Measurements from ENCODE around the gene KRTAP2-4.
"Not testable (repeated sequence)": the region's sequence is repeated elsewhere in the genome, so short reads cannot be mapped to it uniquely, and the experiment has no call there.

The KRTAP2-4 gene

DNA sequence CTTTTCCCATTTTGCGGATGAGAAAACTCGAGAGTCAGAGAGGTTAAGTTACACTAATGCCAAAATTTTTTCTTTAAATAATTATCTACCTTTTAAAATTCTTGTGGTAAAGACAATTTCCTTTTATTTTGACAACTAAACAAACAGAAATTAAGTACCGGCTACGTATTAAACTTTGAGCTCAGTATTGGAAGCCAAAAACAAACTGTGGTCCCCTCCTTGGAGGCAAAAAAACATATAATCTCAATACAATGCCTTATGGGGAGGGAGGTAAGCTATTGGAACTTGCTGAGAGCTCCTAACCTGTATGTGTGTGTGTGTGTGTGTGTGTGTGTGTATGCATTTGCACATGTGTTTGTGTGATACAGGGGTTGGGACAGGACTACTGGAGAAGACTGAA is 2.2 kb downstream of the KRTAP2-4 start:
- no peak overlapping the region for H3K4me2 ChIP-seq (ENCODE audit: low read length)
- no peaks in the 10 kb centered on the region for H3F3A ChIP-seq (ENCODE audit: control insufficient read depth, insufficient read depth)
- H4K20me1 ChIP-seq (ENCODE audit: control insufficient read depth, insufficient read depth, low read depth, low read length) = no peaks in the 10 kb centered on the region
- no peak overlapping the region for H3K4me3 ChIP-seq (ENCODE audit: low read length)
- TF ChIP-seq, protein P1, sequence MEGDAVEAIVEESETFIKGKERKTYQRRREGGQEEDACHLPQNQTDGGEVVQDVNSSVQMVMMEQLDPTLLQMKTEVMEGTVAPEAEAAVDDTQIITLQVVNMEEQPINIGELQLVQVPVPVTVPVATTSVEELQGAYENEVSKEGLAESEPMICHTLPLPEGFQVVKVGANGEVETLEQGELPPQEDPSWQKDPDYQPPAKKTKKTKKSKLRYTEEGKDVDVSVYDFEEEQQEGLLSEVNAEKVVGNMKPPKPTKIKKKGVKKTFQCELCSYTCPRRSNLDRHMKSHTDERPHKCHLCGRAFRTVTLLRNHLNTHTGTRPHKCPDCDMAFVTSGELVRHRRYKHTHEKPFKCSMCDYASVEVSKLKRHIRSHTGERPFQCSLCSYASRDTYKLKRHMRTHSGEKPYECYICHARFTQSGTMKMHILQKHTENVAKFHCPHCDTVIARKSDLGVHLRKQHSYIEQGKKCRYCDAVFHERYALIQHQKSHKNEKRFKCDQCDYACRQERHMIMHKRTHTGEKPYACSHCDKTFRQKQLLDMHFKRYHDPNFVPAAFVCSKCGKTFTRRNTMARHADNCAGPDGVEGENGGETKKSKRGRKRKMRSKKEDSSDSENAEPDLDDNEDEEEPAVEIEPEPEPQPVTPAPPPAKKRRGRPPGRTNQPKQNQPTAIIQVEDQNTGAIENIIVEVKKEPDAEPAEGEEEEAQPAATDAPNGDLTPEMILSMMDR (IDR thresholded peaks at IDR 0.05; ENCODE audit: low read depth, low read length, poor library complexity, severe bottlenecking) = no peak
- TF ChIP-seq EZH2phosphoT487 (IDR thresholded peaks at IDR 0.05; ENCODE audit: borderline replicate concordance, low read length) = no peak
- H3K9me2 ChIP-seq (replicated peaks; ENCODE audit: control insufficient read depth, low read length) = no peaks in the 10 kb centered on the region
- no peaks in the 10 kb centered on the region for H3K4me1 ChIP-seq (ENCODE audit: control insufficient read depth, low read length)
- H3K36me3 ChIP-seq (ENCODE audit: control insufficient read depth, low read length) = no peaks in the 10 kb centered on the region
- H3K27me3 ChIP-seq (ENCODE audit: control insufficient read depth, low read length) = no peaks in the 10 kb centered on the region
- H3K27ac ChIP-seq (ENCODE audit: low read depth, low read length) = no peak overlapping the region
- H3K9me3 ChIP-seq (ENCODE audit: control insufficient read depth, insufficient read depth, low read length) = no peaks in the 10 kb centered on the region
- H3K79me2 ChIP-seq (ENCODE audit: control insufficient read depth, low read length) = no peaks in the 10 kb centered on the region

GRCh38 chr17:41061964-41062363 is 3.7 kb downstream of the KRTAP2-4 start:
- no peak overlapping the region for H3K4me2 ChIP-seq (ENCODE audit: low read length)
- no peaks in the 10 kb centered on the region for H3K9me2 ChIP-seq (replicated peaks; ENCODE audit: control insufficient read depth, low read length)
- no peak for TF ChIP-seq EZH2phosphoT487 (IDR thresholded peaks at IDR 0.05; ENCODE audit: borderline replicate concordance, low read length)
- TF ChIP-seq, protein P1 (IDR thresholded peaks at IDR 0.05; ENCODE audit: low read depth, low read length, poor library complexity, severe bottlenecking) = no peak
- H3K4me3 ChIP-seq (ENCODE audit: low read length) = no peak overlapping the region
- H3K27ac ChIP-seq (ENCODE audit: low read depth, low read length) = no peak overlapping the region
- no peaks in the 10 kb centered on the region for H3K36me3 ChIP-seq (ENCODE audit: control insufficient read depth, low read length)
- H3K9me3 ChIP-seq (ENCODE audit: control insufficient read depth, insufficient read depth, low read length) = no peaks in the 10 kb centered on the region
- no peaks in the 10 kb centered on the region for H3K4me1 ChIP-seq (ENCODE audit: control insufficient read depth, low read length)
- no peaks in the 10 kb centered on the region for H3K79me2 ChIP-seq (ENCODE audit: control insufficient read depth, low read length)
- H3K27me3 ChIP-seq (ENCODE audit: control insufficient read depth, low read length) = no peaks in the 10 kb centered on the region
- no peaks in the 10 kb centered on the region for H4K20me1 ChIP-seq (ENCODE audit: control insufficient read depth, insufficient read depth, low read depth, low read length)
- H3F3A ChIP-seq (ENCODE audit: control insufficient read depth, insufficient read depth) = no peaks in the 10 kb centered on the region

- 0 out of 2 replicates have a peak, but pooled peaks cover 2% of the 10 kb centered on the region for H3K27me3 ChIP-seq (ENCODE audit: control insufficient read depth, low read length)
- H3K79me2 ChIP-seq (ENCODE audit: control insufficient read depth, low read length) = no peaks in the 10 kb centered on the region
- H3F3A ChIP-seq (ENCODE audit: control insufficient read depth, insufficient read depth) = no peaks in the 10 kb centered on the region
- no peaks in the 10 kb centered on the region for H3K4me1 ChIP-seq (ENCODE audit: control insufficient read depth, low read length)
- no peak within 1 kb of the TSS for H3K4me3 ChIP-seq (ENCODE audit: low read length)
- H3K9me2 ChIP-seq (replicated peaks; ENCODE audit: control insufficient read depth, low read length) = no peaks in the 10 kb centered on the region
- TF ChIP-seq EZH2phosphoT487 (IDR thresholded peaks at IDR 0.05; ENCODE audit: borderline replicate concordance, low read length) = no peak
- TF ChIP-seq, protein P1 (IDR thresholded peaks at IDR 0.05; ENCODE audit: low read depth, low read length, poor library complexity, severe bottlenecking) = no peak
- H4K20me1 ChIP-seq (ENCODE audit: control insufficient read depth, insufficient read depth, low read depth, low read length) = no peaks in the 10 kb centered on the region
- H3K36me3 ChIP-seq (ENCODE audit: control insufficient read depth, low read length) = no peaks in the 10 kb centered on the region
- H3K27ac ChIP-seq (ENCODE audit: low read depth, low read length) = no peak within 1 kb of the TSS
- H3K9me3 ChIP-seq (ENCODE audit: control insufficient read depth, insufficient read depth, low read length) = no peaks in the 10 kb centered on the region
- no peak within 1 kb of the TSS for H3K4me2 ChIP-seq (ENCODE audit: low read length)
Measured at GRCh38 chr17:41060052-41060604, 5.6 kb downstream of the KRTAP2-4 start, which contains the start of gene KRTAP2-3. TSS of gene KRTAP2-3 (minus strand) at chr17:41060114. CDS start at chr17:41060050, 64 bp downstream.

- H3K9me3 ChIP-seq (ENCODE audit: control insufficient read depth, insufficient read depth, low read length); H3K4me1 ChIP-seq (ENCODE audit: control insufficient read depth, low read length); H3K9me2 ChIP-seq (replicated peaks; ENCODE audit: control insufficient read depth, low read length); H3K36me3 ChIP-seq (ENCODE audit: control insufficient read depth, low read length); H3K27ac ChIP-seq (ENCODE audit: low read depth, low read length); H3K79me2 ChIP-seq (ENCODE audit: control insufficient read depth, low read length); H3K27me3 ChIP-seq (ENCODE audit: control insufficient read depth, low read length); H3F3A ChIP-seq (ENCODE audit: control insufficient read depth, insufficient read depth); H4K20me1 ChIP-seq (ENCODE audit: control insufficient read depth, insufficient read depth, low read depth, low read length); H3K4me3 ChIP-seq (ENCODE audit: low read length); H3K4me2 ChIP-seq (ENCODE audit: low read length): not testable (repeated sequence)
Measured at GRCh38 chr17:41059276-41060051, 6.2 kb downstream of the KRTAP2-4 start.
